Thoracic aorta endothelial cell (primary cell): ENCODE data around the gene PPP2R2B. TPM values are rescaled to one million over a fixed set of nuclear protein-coding genes. Genes with fewer than 3 reads are reported as not detected.

Experiments
- small RNA-seq: library from RNA; depleted of rRNA; stranded (forward); fragments of <200 nt; gene quantifications from one replicate; pipeline ENCODE3, GENCODE V24; 2012
- total RNA-seq: library from RNA; depleted of rRNA; stranded (reverse); fragments of >200 nt; gene quantifications from 2 replicates; pipeline ENCODE4 v1.2.3, GENCODE V29; 2012

Gene PPP2R2B
- not detected in 2 replicates for total RNA-seq

DNA sequence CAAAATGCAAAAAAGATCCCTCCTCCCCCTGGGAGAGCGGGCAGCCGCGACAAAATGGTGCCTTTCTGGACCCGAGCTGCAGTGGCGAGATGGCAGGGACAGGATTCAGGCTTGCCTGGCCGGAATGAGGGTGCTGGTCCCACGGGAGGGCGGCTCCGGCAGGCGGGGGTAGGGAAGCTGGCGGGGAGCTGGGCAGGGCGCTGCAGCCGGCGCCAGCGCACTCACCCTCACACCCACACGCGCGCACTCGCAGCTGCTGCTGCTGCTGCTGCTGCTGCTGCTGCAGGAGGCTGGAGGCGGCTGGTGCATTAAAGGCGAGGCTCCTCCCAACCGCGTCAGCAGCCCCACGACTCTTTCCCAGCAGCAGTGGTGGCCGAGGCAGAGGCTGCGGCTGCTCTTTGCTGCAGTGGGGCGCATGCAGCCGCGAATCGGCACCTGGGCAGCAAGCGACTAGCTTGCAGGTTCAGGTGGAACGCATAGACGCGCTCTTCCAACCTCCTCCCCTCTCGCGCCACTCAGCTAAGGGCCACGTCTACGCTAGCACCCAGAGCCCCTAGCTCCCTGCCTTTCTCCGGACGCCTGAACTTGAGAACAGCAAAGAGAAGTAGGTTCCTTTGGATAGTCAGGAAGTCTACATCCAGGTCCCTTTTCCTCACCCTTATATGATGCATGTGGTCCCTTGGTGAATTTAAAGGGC lies at the start of gene PPP2R2B:
Gene PPP2R2B, minus strand, starts transcription at position 282 of the 697 bp plus-strand sequence.

Small RNA genes lying within 50 kb of the gene (small RNA-seq; reads per million reads assigned to genes)
- gene RN7SL791P: not detected
